GM12878 (cell line): ENCODE data around the gene PLEKHM2. TPM values are rescaled to one million over a fixed set of nuclear protein-coding genes. Genes with fewer than 3 reads are reported as not detected.

Experiments used
- ATAC-seq: fragments of 200-7000 bp; cut with Tn5 transposase; 3 replicates; pipeline ENCODE4 v1.9.1; 2020; ENCODE audit warnings: mild to moderate bottlenecking, moderate library complexity
- BruUV-seq: library from RNA; stranded (reverse); fragments of 400-500 nt; replicated peaks from 2 replicates; lab custom pipeline; 2021; lab: Mats Ljungman, UMichigan
- CTCF ChIA-PET: fragments of 300-600 bp; sonication (Branson Sonifier 250); formaldehyde crosslinking; extraction: SDS; loops from one replicate; lab custom pipeline; 2021; ENCODE audit warnings: inconsistent platforms; lab: Yijun Ruan, JAX
- POLR2A ChIA-PET: fragments of 350-600 bp; formaldehyde crosslinking; extraction: SDS; loops from one replicate; lab custom pipeline; 2021; ENCODE audit warnings: inconsistent platforms; lab: Charles Lee
- RAD21 ChIA-PET: fragments of 300-600 bp; sonication (Branson Sonifier 250); formaldehyde crosslinking; loops from one replicate; lab custom pipeline; 2023; ENCODE audit warnings: antibody characterized with exemption; ENCODE audit not compliant: unreplicated experiment; lab: Charles Lee
- SMC1A ChIA-PET: fragments of 300-600 bp; sonication (Branson Sonifier 250); formaldehyde crosslinking; loops from one replicate; lab custom pipeline; 2023; ENCODE audit not compliant: unreplicated experiment, uncharacterized antibody; lab: Charles Lee
- DNase-seq: peaks from one replicate; pipeline ENCODE4 v3.0.0-alpha.2; 2011; ENCODE audit warnings: low read depth, low spot score
- FAIRE-seq: peaks from 3 replicates; lab custom pipeline; 2011; peaks lifted over from hg19 to GRCh38; lab: Jason Lieb, UNC
- H2AFZ ChIP-seq: 2 replicates; pipeline ENCODE4 v1.6.0; 2011; ENCODE audit warnings: low read depth, low read length, control low read depth; ENCODE audit not compliant: control insufficient read depth
- H3K27ac ChIP-seq: 2 replicates; pipeline ENCODE4 v1.5.1; 2011; ENCODE audit warnings: control low read depth; ENCODE audit not compliant: control insufficient read depth, insufficient read depth
- H3K27me3 ChIP-seq, 2 experiments: replicated peaks in 1 of 2; 2 replicates each; pipeline versions ENCODE4 v1.6.0 to v1.6.1; 2011; ENCODE audit warnings: low read length in 1 of 2; ENCODE audit not compliant: control insufficient read depth in 2 of 2, insufficient read depth in 2 of 2
- H3K36me3 ChIP-seq, 2 experiments: 2 replicates each; pipeline ENCODE4 v1.5.1; 2011; ENCODE audit warnings: low read length in 1 of 2; ENCODE audit not compliant: control insufficient read depth in 2 of 2, insufficient read depth in 2 of 2
- H3K4me1 ChIP-seq: 2 replicates; pipeline ENCODE4 v1.6.1; 2011; ENCODE audit warnings: mild to moderate bottlenecking, low read length, moderate library complexity, mixed read lengths; ENCODE audit not compliant: control insufficient read depth, insufficient read depth
- H3K4me2 ChIP-seq: 2 replicates; pipeline ENCODE4 v1.6.0; 2011; ENCODE audit warnings: control low read depth; ENCODE audit not compliant: control insufficient read depth, insufficient read depth
- H3K4me3 ChIP-seq: fragments of 200-600 bp; sonication (generic); 2 replicates; pipeline ENCODE4 v1.5.1; 2016
- H3K79me2 ChIP-seq: 2 replicates; pipeline ENCODE4 v1.6.0; 2011; ENCODE audit warnings: low read length; ENCODE audit not compliant: control insufficient read depth, insufficient read depth
- H3K9ac ChIP-seq: 2 replicates; pipeline ENCODE4 v1.8.0; 2011; ENCODE audit warnings: low read length, control low read depth, mixed read lengths; ENCODE audit not compliant: control insufficient read depth, insufficient read depth
- H3K9me3 ChIP-seq: replicated peaks from 3 replicates; pipeline ENCODE4 v1.5.1; 2011; ENCODE audit warnings: mild to moderate bottlenecking, low read length; ENCODE audit not compliant: control insufficient read depth, insufficient read depth
- H4K20me1 ChIP-seq: 2 replicates; pipeline ENCODE4 v1.6.0; 2011; ENCODE audit not compliant: control insufficient read depth, insufficient read depth
- ATF7 ChIP-seq: fragments of 450-650 bp; IDR thresholded peaks from 2 replicates; pipeline ENCODE4 v1.6.1; 2016; ENCODE audit warnings: low read depth, mild to moderate bottlenecking
- BCL11A ChIP-seq: IDR thresholded peaks from 2 replicates; pipeline ENCODE4 v1.6.1; 2011; ENCODE audit warnings: low read depth, low read length
- BHLHE40 ChIP-seq, 2 experiments: fragments of 450-650 bp in 1 of 2; IDR thresholded peaks; 2 replicates each; pipeline ENCODE4 v1.6.1; 2011 to 2017; ENCODE audit warnings: low read depth in 2 of 2, borderline replicate concordance in 1 of 2, improper control_type of control experiment in 1 of 2, low read length in 1 of 2, mild to moderate bottlenecking in 1 of 2
- FOS ChIP-seq: IDR thresholded peaks from 3 replicates; pipeline ENCODE4 v1.6.1; 2011; ENCODE audit warnings: borderline replicate concordance; ENCODE audit not compliant: insufficient read length; ENCODE audit errors: extremely low read depth
- GATAD2B ChIP-seq: fragments of 450-650 bp; conservative IDR thresholded peaks from 2 replicates; pipeline ENCODE4 v1.6.1; 2017; ENCODE audit warnings: low read depth, mild to moderate bottlenecking, moderate library complexity
- HDAC2 ChIP-seq: fragments of 200-600 bp; sonication (generic); IDR thresholded peaks from 2 replicates; pipeline ENCODE4 v1.6.1; 2017
- IKZF1 ChIP-seq: fragments of 450-650 bp; conservative IDR thresholded peaks from 2 replicates; pipeline ENCODE4 v1.6.1; 2017; ENCODE audit warnings: antibody characterized with exemption, mild to moderate bottlenecking
- IRF4 ChIP-seq: IDR thresholded peaks from 2 replicates; pipeline ENCODE4 v1.6.1; 2011; ENCODE audit warnings: low read depth, low read length
- KAT2A ChIP-seq: conservative IDR thresholded peaks from 2 replicates; pipeline ENCODE4 v1.6.1; 2011; ENCODE audit warnings: low read depth, low read length; ENCODE audit not compliant: control insufficient read depth
- PAX8 ChIP-seq: fragments of 450-650 bp; IDR thresholded peaks from 2 replicates; pipeline ENCODE4 v1.6.1; 2017; ENCODE audit warnings: mild to moderate bottlenecking, moderate library complexity
- PML ChIP-seq: IDR thresholded peaks from 2 replicates; pipeline ENCODE4 v1.6.1; 2012; ENCODE audit warnings: low read length, inconsistent platforms
- RAD51 ChIP-seq: fragments of 450-650 bp; IDR thresholded peaks from 2 replicates; pipeline ENCODE4 v1.6.1; 2016; ENCODE audit warnings: moderate library complexity, mild to moderate bottlenecking, inconsistent platforms
- RUNX3 ChIP-seq: IDR thresholded peaks from 2 replicates; pipeline ENCODE4 v1.6.1; 2012; ENCODE audit warnings: low read length, inconsistent platforms
- SPI1 ChIP-seq: IDR thresholded peaks from 2 replicates; pipeline ENCODE4 v1.6.1; 2011; ENCODE audit warnings: low read depth, mild to moderate bottlenecking, low read length, moderate library complexity, borderline replicate concordance; ENCODE audit not compliant: insufficient read depth
- WGBS: methylation state at CpG from one replicate; pipeline ENCODE4 v1.1.6; 2016; ENCODE audit warnings: low lambda C conversion rate; ENCODE audit not compliant: insufficient replicate concordance, insufficient coverage; ENCODE audit errors: missing lambda C conversion rate; 5-methylcytosine and 5-hydroxymethylcytosine counted together
- in situ Hi-C: fragments of 300-500 bp; cut with MboI; formaldehyde crosslinking; loops from 9 replicates; pipeline ENCODE4 v1.14.3; 2018; ENCODE audit warnings: mixed read lengths
- intact Hi-C: fragments of 100-400 bp; cut with micrococcal nuclease; formaldehyde crosslinking; loops from one replicate; pipeline ENCODE4 v1.14.2; 2022; ENCODE audit not compliant: unreplicated experiment
- polyA plus RNA-seq, 11 experiments: library from polyadenylated mRNA; depleted of rRNA in 4 of 11; unstranded in 6 of 11; stranded (reverse) in 5 of 11; fragments of >200 nt; fragmentation: Nextera tagmentation in 4 of 11; fragmentation: Illumina TruSeq in 1 of 11; extraction: Ambion mirVana in 4 of 11; extraction: Trizol in 1 of 11; gene quantifications; 1 replicate in 1 of 11; 2 replicates in 10 of 11; pipeline versions ENCODE4 v1.2.1 to v1.2.3, GENCODE V29; 2011 to 2016; ENCODE audit warnings: inconsistent platforms in 2 of 11, missing spikeins in 2 of 11, low read depth in 1 of 11
- total RNA-seq, 4 experiments: library from RNA; depleted of rRNA in 3 of 4; stranded (reverse); fragments of >200 nt in 3 of 4; fragmentation: Illumina TruSeq in 1 of 4; extraction: Trizol in 1 of 4; gene quantifications; 2 replicates each; pipeline versions ENCODE4 v1.2.1 to v1.2.3, GENCODE V29; 2013 to 2021
- TF ChIP-seq, protein P1 (sequence below): fragments of 450-650 bp; IDR thresholded peaks from 2 replicates; pipeline ENCODE4 v1.6.1; 2017; ENCODE audit warnings: low read depth, mild to moderate bottlenecking, moderate library complexity

The PLEKHM2 gene
- total and polyA plus RNA-seq, 10 of the 15 experiments (the other 5 are each of a cell fraction or from before 2014, with no cell fraction given) = 0.37 to 55.2 (median 19.3) TPM

DNA sequence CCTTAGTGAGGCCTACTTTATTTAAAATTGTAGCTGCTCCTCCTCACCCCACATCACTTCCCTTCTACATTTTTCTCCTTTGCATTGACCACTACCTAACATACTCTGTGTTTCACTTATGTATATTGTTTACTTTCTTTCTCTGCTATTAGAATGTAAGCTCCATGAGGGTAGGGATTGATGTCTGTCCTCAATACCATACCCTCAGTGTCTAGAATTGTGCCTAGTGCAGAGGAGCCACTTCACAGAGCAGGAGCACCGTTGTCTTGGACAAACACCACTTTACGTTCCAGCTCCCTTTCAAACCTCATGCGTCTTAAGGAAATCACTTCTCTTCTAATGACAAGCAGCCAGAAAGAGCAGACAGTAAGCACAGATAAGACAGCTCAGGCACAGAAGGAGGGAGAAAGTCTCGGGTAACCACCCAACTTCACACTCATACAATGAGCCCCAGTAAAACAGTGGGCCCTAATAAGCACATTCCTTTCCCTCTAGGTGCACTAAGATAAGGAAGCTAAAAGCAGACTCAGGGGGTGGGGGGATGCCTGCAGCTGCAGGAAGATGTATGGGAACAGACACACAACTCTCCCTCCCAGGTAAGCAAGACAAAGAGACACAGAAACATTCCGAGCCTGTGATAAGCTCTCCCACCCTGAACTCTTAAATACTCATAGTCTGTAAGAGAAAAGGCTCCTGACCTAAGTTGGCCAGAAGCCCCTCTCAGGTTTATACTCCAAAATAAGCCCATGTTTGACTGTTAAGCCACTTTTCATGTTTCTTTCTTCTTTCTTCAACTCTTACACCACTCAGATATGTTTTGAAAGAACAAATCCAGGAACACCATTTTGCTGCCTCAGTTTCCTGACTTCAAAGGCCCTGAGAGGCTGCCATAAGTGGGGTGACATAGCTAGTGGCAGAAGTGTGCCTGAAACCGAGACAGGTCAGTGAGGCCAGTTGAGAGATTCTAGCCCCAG lies 7.1 kb upstream of the PLEKHM2 start (continued):
- TF ChIP-seq HDAC2 (no peak), IRF4 (no peak), BCL11A (no peak), PAX8 (no peak), IKZF1 (no peak), GATAD2B (no peak), KAT2A (no peak)
- TF ChIP-seq, protein P1, sequence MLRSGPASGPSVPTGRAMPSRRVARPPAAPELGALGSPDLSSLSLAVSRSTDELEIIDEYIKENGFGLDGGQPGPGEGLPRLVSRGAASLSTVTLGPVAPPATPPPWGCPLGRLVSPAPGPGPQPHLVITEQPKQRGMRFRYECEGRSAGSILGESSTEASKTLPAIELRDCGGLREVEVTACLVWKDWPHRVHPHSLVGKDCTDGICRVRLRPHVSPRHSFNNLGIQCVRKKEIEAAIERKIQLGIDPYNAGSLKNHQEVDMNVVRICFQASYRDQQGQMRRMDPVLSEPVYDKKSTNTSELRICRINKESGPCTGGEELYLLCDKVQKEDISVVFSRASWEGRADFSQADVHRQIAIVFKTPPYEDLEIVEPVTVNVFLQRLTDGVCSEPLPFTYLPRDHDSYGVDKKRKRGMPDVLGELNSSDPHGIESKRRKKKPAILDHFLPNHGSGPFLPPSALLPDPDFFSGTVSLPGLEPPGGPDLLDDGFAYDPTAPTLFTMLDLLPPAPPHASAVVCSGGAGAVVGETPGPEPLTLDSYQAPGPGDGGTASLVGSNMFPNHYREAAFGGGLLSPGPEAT = no peak

DNA sequence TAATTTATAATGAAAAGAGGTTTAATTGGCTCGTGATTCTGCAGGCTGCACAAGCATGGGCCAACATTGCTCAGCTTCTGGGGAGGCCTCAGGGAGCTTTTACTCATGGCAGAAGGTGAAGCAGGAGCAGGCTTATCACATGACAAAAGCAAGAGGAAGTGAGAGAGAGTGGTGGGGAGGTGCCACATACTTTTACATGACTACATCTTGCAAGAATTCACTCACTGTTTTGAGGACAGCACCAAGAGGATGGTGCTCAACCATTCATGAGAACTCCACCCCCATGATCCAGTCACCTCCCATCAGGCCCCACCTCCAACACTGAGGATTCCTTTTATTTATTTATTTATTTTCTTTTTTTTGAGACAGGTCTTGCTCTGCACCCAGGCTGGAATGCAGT lies 5.5 kb upstream of the PLEKHM2 start:
- Histone ChIP-seq H3K4me1 (peaks cover 6% of the 10 kb centered on the region), H3K4me2 (no peak overlapping the region), H3K4me3 (no peak overlapping the region), H2AFZ (no peak overlapping the region), H3K27ac (no peak overlapping the region), H3K9me3 (no peaks in the 10 kb centered on the region; the same call in 2 of the 3 replicates), H3K27me3 (no peaks in the 10 kb centered on the region), H3K79me2 (no peaks in the 10 kb centered on the region), H4K20me1 (no peaks in the 10 kb centered on the region), H3K36me3 (no peaks in the 10 kb centered on the region), H3K9ac (no peak overlapping the region)
- peak; percentile 27 for FAIRE-seq
- 0% methylated on average over 1 of the region's 1 CpG for WGBS
- ChIA-PET RAD21 (interaction anchor here (4.6 kb wide), 1 partner anchor 18 kb away, joined by 22 read pairs; no protein-coding TSS in a partner anchor), SMC1A (interaction anchor here (1.0 to 4.6 kb wide), 2 partner anchors 18 to 244 kb away, joined by 3 to 25 read pairs; no protein-coding TSS in a partner anchor), POLR2A (interaction anchor here (1.3 kb wide), 1 partner anchor 17 kb away, joined by 3 read pairs; no protein-coding TSS in a partner anchor), CTCF (no interaction called here)
- TF ChIP-seq BHLHE40 (IDR thresholded peaks at IDR 0.05; ENCODE audit: borderline replicate concordance in 1 of 2, low read depth in 2 of 2, low read length in 1 of 2) (peak in 1 of 2 experiments; percentile 31; a peak in 1 of 4 replicates), RAD51 (peak; percentile 46; the same call in 1 of the 2 replicates), FOS (no peak), SPI1 (peak; percentile 86), ATF7 (peak; percentile 35; the same call in 1 of the 2 replicates), RUNX3 (peak; percentile 14; the same call in 1 of the 2 replicates), PML (no peak)
- intact Hi-C loops = no loop called here
- BruUV-seq = no TSS peak
- ATAC-seq = peak; percentile 86
- peak; percentile 53 for DNase-seq
- in situ Hi-C loops = no loop called here
